ENCODE data around the gene INSL3. TPM values are rescaled to one million over a fixed set of nuclear protein-coding genes. Genes with fewer than 3 reads are reported as not detected.

INSL3 gene
- 4.1 and 5.7 TPM in 2 replicates for total RNA-seq

GRCh38 chr19:17821190-17821589 is at the start of gene INSL3:
Gene INSL3, minus strand, starts transcription at chr19:17821519. Its CDS starts 13 bp downstream, at chr19:17821506.
- intact Hi-C loops (cut with micrococcal nuclease), result no loop called here

GRCh38 chr19:17869114-17869608 is 47.8 kb upstream of the INSL3 start:
- intact Hi-C loops (cut with micrococcal nuclease), result no loop called here

GRCh38 chr19:17868669-17869068 is 47.4 kb upstream of the INSL3 start:
- intact Hi-C loops (cut with micrococcal nuclease), result no loop called here

- intact Hi-C loops (cut with micrococcal nuclease), result no loop called here
Observed at GRCh38 chr19:17866964-17867486, 45.7 kb upstream of the INSL3 start.

- intact Hi-C loops (cut with micrococcal nuclease), result no loop called here
Observed at GRCh38 chr19:17866312-17866963, 45.1 kb upstream of the INSL3 start.

- intact Hi-C loops (cut with micrococcal nuclease), result no loop called here
Observed at GRCh38 chr19:17865364-17866311, 44.3 kb upstream of the INSL3 start.

- intact Hi-C loops (cut with micrococcal nuclease), result no loop called here
Observed at GRCh38 chr19:17863520-17864182, 42.3 kb upstream of the INSL3 start.

GRCh38 chr19:17862711-17863519 is 41.6 kb upstream of the INSL3 start:
- intact Hi-C loops (cut with micrococcal nuclease), result no loop called here

- intact Hi-C loops (cut with micrococcal nuclease), result no loop called here
Observed at GRCh38 chr19:17861542-17862402, 40.5 kb upstream of the INSL3 start.

- intact Hi-C loops (cut with micrococcal nuclease), result no loop called here
Observed at GRCh38 chr19:17860993-17861360, 39.7 kb upstream of the INSL3 start.

GRCh38 chr19:17860331-17860992 is 39.1 kb upstream of the INSL3 start:
- intact Hi-C loops (cut with micrococcal nuclease), result no loop called here

- intact Hi-C loops (cut with micrococcal nuclease), result loop anchor here (1.0 to 5.0 kb wide), 5 partner anchors 11 to 347 kb away; partner anchors contain the start of gene PGLS
Observed at GRCh38 chr19:17859533-17860330, 38.4 kb upstream of the INSL3 start, which contains the start of gene RPL18A. Gene RPL18A, plus strand, starts transcription at chr19:17859910. Its CDS starts 47 bp downstream, at chr19:17859957.

- intact Hi-C loops (cut with micrococcal nuclease), result loop anchor here (1.0 to 5.0 kb wide), 4 partner anchors 71 to 343 kb away; partner anchors contain the start of gene PGLS
Observed at GRCh38 chr19:17855280-17856152, 34.2 kb upstream of the INSL3 start.

- intact Hi-C loops (cut with micrococcal nuclease), result loop anchor here (2.0 kb wide), 1 partner anchor 149 kb away; no protein-coding TSS in a partner anchor
Observed at GRCh38 chr19:17854061-17854460, 32.7 kb upstream of the INSL3 start.

- intact Hi-C loops (cut with micrococcal nuclease), result loop anchor here (1.0 kb wide), 1 partner anchor 11 kb away; the partner anchor contains the start of gene RPL18A
Observed at GRCh38 chr19:17848595-17849292, 27.4 kb upstream of the INSL3 start.

Measured in T-helper 2 cell treated with Interferon-gamma antibody and Interleukin-4, amounts not matched to agents 100 ng/mL and 5 ng/mL, for 36 hours (primary cell).